MG63 (cell line): ENCODE data around the gene ANKUB1. TPM values are rescaled to one million over a fixed set of nuclear protein-coding genes. Genes with fewer than 3 reads are reported as not detected.

ENCODE experiments used
- DNase-seq: peaks from one replicate; pipeline ENCODE4 v3.0.0-alpha.2; 2020
- H3K27me3 ChIP-seq: fragments of 250-450 bp; sonication (Bioruptor Pico); 2 replicates; pipeline ENCODE4 v1.5.1; 2020; ENCODE audit warnings: mild to moderate bottlenecking, moderate library complexity
- H3K36me3 ChIP-seq: fragments of 250-450 bp; sonication (Bioruptor Pico); 2 replicates; pipeline ENCODE4 v1.5.1; 2020; ENCODE audit warnings: mild to moderate bottlenecking, moderate library complexity
- H3K4me3 ChIP-seq: fragments of 250-450 bp; sonication (Bioruptor Pico); 2 replicates; pipeline ENCODE4 v1.5.1; 2020; ENCODE audit warnings: mild to moderate bottlenecking, moderate library complexity
- H3K9me3 ChIP-seq: fragments of 250-450 bp; sonication (Bioruptor Pico); 2 replicates; pipeline ENCODE4 v1.5.1; 2020; ENCODE audit warnings: mild to moderate bottlenecking, moderate library complexity
- total RNA-seq: library from RNA; depleted of rRNA; stranded (reverse); fragments of >200 nt; shearing (Covaris generic); gene quantifications from 2 replicates; pipeline ENCODE4 v1.2.3, GENCODE V29; 2014; ENCODE audit warnings: low replicate concordance

The ANKUB1 gene
- total RNA-seq, 1 experiment from 2014 or later, result not detected

DNA sequence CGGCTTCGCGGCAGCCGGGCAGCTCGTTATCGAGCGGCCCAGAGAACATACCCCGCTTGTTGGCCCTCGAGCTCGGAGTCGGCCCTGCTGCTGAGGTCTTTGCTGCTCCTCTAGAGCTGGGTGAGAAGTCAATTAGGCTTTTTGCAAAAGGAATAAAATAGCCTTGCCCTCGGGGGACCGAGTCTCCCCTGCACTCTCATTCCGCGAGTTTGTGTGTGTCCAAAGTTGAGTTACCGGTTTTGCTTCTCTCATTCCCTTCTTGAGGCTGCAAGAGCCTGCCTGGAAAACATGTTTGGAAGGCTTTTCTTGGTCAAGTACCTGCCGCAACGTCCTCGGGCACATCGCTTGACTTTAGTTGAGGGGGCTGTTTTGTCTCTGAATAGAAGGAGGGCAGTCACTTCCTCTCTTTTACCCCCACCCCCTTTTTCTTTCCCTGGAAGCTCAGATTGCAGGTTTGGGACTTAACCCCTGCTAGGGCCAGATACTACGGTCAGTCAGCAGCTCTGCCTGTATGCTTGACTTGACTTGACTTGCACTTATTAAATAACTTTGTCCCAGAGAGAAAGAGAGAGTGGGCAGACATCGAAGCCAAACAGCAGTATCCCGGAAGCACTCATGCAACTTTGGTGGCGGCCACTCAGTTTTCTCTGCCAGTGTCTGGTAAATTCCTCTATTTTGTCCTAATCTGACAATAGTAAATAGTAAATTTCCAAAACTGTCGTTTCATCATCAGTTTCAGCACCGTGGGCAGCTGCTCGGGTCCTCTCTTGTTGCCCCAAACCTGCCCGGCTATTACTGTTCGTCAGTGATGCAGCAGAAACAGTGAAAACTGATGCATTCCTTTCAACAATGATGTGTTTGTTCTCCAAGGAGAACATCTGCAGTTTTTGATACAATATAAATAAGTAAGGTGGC lies 21.3 kb upstream of the ANKUB1 start:
- DNase-seq, result peak; percentile 15
- Histone ChIP-seq H3K27me3 (no peaks in the 10 kb centered on the region), H3K4me3 (peak overlapping the region; percentile 88), H3K9me3 (no peaks in the 10 kb centered on the region), H3K36me3 (no peaks in the 10 kb centered on the region; the same call in 1 of the 2 replicates)

- no peaks in the 10 kb centered on the region for H3K9me3 ChIP-seq
- peak; percentile 98 for DNase-seq
- H3K27me3 ChIP-seq, result no peaks in the 10 kb centered on the region
- H3K4me3 ChIP-seq, result peak within 1 kb of the TSS; percentile 88
- H3K36me3 ChIP-seq, result no peaks in the 10 kb centered on the region; the same call in 1 of the 2 replicates
Observed at GRCh38 chr3:149812606-149813366, 20.4 kb upstream of the ANKUB1 start, which contains the start of gene RNF13. RNF13 (plus strand) TSS chr3:149813215; CDS start chr3:149846027, 32,812 bp downstream.

DNA sequence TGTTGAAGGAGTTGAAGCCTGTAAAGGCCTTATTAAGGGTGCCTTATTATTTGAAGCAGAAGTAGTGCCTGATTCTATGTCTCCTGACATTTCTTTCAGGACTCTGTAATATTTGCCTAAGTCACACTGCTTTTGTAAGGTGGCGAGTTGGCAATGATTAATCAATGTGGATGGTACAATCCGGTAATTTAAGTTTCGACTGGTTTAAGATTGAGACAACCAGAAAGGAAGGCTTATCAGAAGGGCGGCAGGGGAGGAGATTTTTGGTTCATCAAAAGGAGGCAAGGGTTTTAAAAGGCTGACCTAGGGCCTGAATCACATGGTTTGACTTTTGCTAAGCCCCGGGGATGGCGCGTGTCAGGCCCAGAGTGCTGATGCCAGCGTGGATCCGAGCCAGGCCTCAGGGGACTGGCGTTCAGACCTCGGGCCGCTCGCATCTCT lies 19.8 kb upstream of the ANKUB1 start:
- DNase-seq, result no peak
- Histone ChIP-seq H3K36me3 (no peaks in the 10 kb centered on the region; the same call in 1 of the 2 replicates), H3K9me3 (no peaks in the 10 kb centered on the region), H3K4me3 (peak overlapping the region; percentile 88), H3K27me3 (no peaks in the 10 kb centered on the region)

- Histone ChIP-seq H3K4me3 (no peak overlapping the region), H3K36me3 (no peaks in the 10 kb centered on the region), H3K9me3 (no peaks in the 10 kb centered on the region), H3K27me3 (no peaks in the 10 kb centered on the region)
- DNase-seq, result no peak
Observed at GRCh38 chr3:149810846-149811245, 18.5 kb upstream of the ANKUB1 start.

DNA sequence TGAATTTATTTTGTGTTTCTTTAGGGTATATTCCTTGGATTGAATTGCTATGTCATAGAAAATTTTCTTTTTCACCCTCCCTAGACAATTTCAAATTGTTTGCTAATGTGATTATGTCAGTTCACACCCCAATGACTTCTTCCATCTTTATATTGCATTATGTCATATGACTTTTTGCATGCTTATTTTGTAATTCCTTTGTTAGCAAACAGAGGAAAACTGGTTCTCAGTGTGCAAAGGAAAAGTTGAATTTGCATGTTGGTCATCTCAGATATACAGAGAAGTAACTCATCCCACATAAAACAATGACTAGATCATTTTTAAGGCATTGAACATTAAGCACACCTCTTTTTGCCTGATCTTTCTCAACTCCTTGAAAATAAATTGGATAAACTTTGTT lies 17.3 kb upstream of the ANKUB1 start:
- H3K27me3 ChIP-seq, result no peaks in the 10 kb centered on the region
- no peaks in the 10 kb centered on the region for H3K9me3 ChIP-seq
- DNase-seq, result no peak
- no peak overlapping the region for H3K4me3 ChIP-seq
- H3K36me3 ChIP-seq, result no peaks in the 10 kb centered on the region

DNA sequence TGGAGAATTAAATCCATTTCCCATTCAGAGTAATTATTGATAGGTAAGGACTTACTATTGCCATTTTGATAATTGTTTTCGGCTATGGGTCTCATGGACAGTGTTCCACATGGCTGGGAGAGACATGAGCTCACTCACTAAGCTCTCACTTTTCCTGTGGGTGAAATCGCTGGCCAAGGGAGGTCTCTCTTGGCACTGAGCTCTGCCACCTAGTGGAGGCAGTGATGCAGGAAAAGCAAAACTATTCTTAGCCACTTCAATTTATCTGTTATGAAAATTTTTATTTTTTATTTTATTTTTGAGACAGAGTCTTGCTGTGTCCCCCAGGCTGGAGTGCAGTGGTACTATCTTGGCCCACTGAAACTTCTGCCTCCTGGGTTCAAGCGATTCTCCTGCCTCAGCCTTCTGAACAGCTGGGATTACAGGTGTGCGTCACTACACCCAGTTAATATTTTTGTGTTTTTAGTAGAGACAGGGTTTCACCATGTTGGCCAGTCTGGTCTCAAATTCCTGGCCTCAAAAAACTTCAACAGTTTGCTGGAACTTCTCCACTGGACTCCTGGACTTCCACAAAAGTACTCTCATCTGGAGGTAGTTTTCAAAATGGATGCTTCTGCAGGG lies 16.0 kb upstream of the ANKUB1 start:
- peaks cover 3% of the 10 kb centered on the region; the same call in 1 of the 2 replicates for H3K9me3 ChIP-seq
- H3K27me3 ChIP-seq, result no peaks in the 10 kb centered on the region
- DNase-seq, result peak; percentile 84
- H3K4me3 ChIP-seq, result no peak overlapping the region
- no peaks in the 10 kb centered on the region for H3K36me3 ChIP-seq

DNA sequence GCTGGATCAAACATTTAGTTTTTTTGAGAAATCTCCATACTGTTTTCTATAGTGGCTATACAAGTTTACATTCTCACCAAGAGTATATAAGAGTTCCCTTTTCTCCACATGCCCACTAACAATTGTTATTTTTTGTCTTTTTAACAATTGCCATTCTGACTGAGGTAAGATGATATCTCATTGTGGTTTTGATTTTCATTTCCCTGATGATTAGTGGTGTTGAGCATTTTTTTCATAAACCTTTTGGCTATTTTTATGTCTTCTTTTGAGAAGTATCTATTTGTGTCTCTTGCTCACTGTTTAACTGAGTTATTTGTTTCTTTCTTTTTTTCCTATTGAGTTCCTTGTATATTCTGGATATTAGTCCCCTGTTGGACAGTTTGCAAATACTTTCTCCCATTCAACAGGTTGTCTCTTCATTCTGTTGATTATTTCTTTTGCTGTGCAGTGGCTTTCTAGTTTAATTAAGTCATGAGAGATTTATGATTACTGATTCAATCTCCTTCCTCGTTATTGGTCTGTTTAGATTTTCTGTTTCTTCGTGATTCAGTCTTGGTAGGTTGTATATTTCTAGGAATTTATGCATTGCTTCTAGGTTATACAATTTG lies 13.9 kb upstream of the ANKUB1 start:
- no peaks in the 10 kb centered on the region for H3K27me3 ChIP-seq
- no peaks in the 10 kb centered on the region for H3K36me3 ChIP-seq
- H3K4me3 ChIP-seq, result no peak overlapping the region
- no peak for DNase-seq
- H3K9me3 ChIP-seq, result peaks cover 3% of the 10 kb centered on the region; the same call in 1 of the 2 replicates

GRCh38 chr3:149801639-149802038 lies 9.3 kb upstream of the ANKUB1 start:
- no peaks in the 10 kb centered on the region for H3K36me3 ChIP-seq

GRCh38 chr3:149801195-149801594 lies 8.8 kb upstream of the ANKUB1 start:
- no peak overlapping the region for H3K4me3 ChIP-seq
- H3K9me3 ChIP-seq, result peaks cover 3% of the 10 kb centered on the region; the same call in 1 of the 2 replicates
- DNase-seq, result no peak
- no peaks in the 10 kb centered on the region for H3K36me3 ChIP-seq
- H3K27me3 ChIP-seq, result no peaks in the 10 kb centered on the region

More at GRCh38 chr3:149801639-149802038, 9.3 kb upstream of the ANKUB1 start:
- no peak overlapping the region for H3K4me3 ChIP-seq
- no peak for DNase-seq
- H3K27me3 ChIP-seq, result no peaks in the 10 kb centered on the region
- H3K9me3 ChIP-seq, result peaks cover 3% of the 10 kb centered on the region; the same call in 1 of the 2 replicates

DNA sequence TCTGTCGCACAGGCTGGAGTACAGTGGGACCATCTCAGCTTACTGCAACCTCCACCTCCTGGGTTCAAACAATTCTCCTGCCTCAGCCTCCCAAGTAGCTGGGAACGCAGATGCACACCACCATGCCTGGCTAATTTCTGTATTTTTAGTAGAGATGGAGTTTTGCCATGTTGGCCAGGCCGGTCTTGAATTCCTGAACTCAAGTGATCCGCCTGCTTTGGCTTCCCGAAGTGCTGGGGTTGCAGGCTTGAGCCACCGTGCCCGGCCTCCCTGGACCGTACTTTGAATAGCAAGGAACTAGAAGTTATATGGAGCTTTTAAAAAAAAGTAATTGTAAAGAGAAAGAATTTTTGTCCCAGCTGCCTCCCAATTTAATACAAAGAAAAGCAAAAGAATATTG lies 8.3 kb upstream of the ANKUB1 start:
- no peak for DNase-seq
- Histone ChIP-seq H3K4me3 (no peak overlapping the region), H3K27me3 (no peaks in the 10 kb centered on the region), H3K36me3 (no peaks in the 10 kb centered on the region), H3K9me3 (peaks cover 3% of the 10 kb centered on the region; the same call in 1 of the 2 replicates)

DNA sequence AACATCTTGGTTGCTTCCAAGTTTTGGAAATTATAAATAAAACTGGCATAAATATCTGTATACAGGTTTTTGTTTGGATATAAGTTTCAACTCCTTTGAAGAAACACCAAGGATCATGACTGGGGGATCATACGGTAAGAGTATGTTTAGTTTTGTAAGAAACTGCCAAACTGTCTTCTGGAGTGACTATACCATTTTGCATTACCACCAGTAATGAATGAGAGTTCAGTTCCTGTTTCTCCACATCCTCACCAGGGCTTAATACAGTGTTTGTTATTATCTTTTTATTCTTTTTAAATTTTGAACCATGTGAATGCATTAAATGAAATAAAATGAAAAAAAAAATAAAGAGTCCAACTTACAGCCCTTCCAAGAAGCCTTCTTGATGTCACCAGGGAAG lies 3.7 kb upstream of the ANKUB1 start:
- Histone ChIP-seq H3K27me3 (no peaks in the 10 kb centered on the region), H3K4me3 (no peak overlapping the region), H3K36me3 (no peaks in the 10 kb centered on the region), H3K9me3 (no peaks in the 10 kb centered on the region; the same call in 1 of the 2 replicates)
- no peak for DNase-seq

- DNase-seq, result no peak
- Histone ChIP-seq H3K9me3 (no peaks in the 10 kb centered on the region), H3K27me3 (no peaks in the 10 kb centered on the region), H3K4me3 (no peak overlapping the region), H3K36me3 (no peaks in the 10 kb centered on the region)
Observed at GRCh38 chr3:149790698-149791097, 1.7 kb downstream of the ANKUB1 start.

GRCh38 chr3:149790268-149790667 lies 2.1 kb downstream of the ANKUB1 start:
- Histone ChIP-seq H3K27me3 (no peaks in the 10 kb centered on the region), H3K9me3 (no peaks in the 10 kb centered on the region), H3K4me3 (no peak overlapping the region), H3K36me3 (no peaks in the 10 kb centered on the region)
- peak; percentile 18 for DNase-seq

DNA sequence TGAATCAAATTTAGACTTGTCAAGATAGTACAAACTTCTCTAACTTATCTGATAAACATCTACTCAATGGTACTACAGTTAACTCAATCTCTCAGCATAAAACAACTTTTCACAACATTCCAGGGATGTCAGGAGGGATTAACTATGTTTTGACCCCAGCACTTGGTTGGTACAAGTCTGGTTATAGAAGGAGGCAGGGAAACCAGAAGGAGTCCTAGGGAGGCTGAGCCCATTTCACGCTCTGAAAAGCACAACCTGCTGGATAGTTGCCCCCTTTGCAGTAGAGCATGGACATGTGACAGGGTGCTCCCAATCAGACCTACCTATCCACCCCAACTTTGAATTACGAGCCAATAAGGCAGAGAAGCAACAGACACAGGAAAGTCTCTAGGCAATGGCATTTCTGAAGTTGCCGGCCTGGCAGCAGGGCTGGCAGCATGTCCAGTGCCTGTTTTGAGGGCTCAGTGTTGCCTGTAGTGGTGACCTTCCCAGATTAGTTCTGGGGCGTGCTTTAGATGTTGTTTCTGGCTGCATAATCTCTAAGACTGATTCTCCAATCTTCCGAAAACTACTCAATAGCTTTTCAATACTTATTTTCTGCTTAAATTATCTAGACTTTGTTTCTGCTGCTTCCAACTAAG lies 8.2 kb downstream of the ANKUB1 start:
- Histone ChIP-seq H3K36me3 (no peaks in the 10 kb centered on the region), H3K4me3 (no peak overlapping the region), H3K9me3 (no peaks in the 10 kb centered on the region), H3K27me3 (no peaks in the 10 kb centered on the region)
- DNase-seq, result peak; percentile 60

DNA sequence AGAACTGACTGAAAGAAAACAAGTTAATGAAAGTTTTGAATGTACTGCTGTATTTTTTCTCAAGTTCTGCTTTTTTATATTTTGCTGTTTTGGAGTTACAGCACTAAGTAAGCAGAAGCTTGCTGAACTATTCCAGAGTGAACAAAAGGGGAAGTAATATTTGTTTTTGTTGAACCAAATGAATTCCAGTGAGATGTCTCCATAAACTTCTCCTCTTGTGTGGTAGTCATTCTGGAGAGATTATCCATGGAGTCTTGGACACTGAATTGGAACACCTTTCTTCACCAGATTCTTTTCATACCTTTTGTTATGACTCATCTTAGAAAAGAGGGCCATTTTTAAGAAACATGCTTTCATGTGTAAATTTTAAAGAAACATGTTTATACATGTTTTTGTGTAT lies 8.8 kb downstream of the ANKUB1 start:
- H3K27me3 ChIP-seq, result no peaks in the 10 kb centered on the region
- no peaks in the 10 kb centered on the region for H3K9me3 ChIP-seq
- DNase-seq, result no peak
- no peak overlapping the region for H3K4me3 ChIP-seq
- no peaks in the 10 kb centered on the region for H3K36me3 ChIP-seq

- H3K4me3 ChIP-seq, result no peak overlapping the region
- no peaks in the 10 kb centered on the region for H3K9me3 ChIP-seq
- H3K27me3 ChIP-seq, result no peaks in the 10 kb centered on the region
- no peaks in the 10 kb centered on the region for H3K36me3 ChIP-seq
- no peak for DNase-seq
Observed at GRCh38 chr3:149781741-149782140, 10.6 kb downstream of the ANKUB1 start.
